Activated CD4-positive, alpha-beta T cell treated with anti-CD3 and anti-CD28 coated beads for 24 hours (primary cell): ENCODE measurements around the gene C1orf50.
"Not testable (repeated sequence)": the region's sequence is repeated elsewhere in the genome, so short reads cannot be mapped to it uniquely, and the experiment has no call there.

Experiments used
- DNase-seq, 2 donors: peaks; one replicate each; pipeline ENCODE4 v3.0.0-alpha.2; 2020; ENCODE audit warnings: low read depth in 2 of 2

Gene C1orf50

GRCh38 chr1:42797979-42798378, 30.9 kb downstream of the C1orf50 start:
- no peak for DNase-seq

- DNase-seq, result no peak
Measured at GRCh38 chr1:42801832-42802473, 34.9 kb downstream of the C1orf50 start.

GRCh38 chr1:42806171-42806570, 39.1 kb downstream of the C1orf50 start:
- DNase-seq, result no peak

- DNase-seq, result no peak
Measured at GRCh38 chr1:42806593-42806992, 39.5 kb downstream of the C1orf50 start.

- no peak for DNase-seq
Measured at GRCh38 chr1:42807056-42807668, 40.1 kb downstream of the C1orf50 start.

- DNase-seq, result not testable (repeated sequence)
Measured at GRCh38 chr1:42814815-42815214, 47.8 kb downstream of the C1orf50 start.

- no peak for DNase-seq
Measured at GRCh38 chr1:42815941-42816584, 49.0 kb downstream of the C1orf50 start.

GRCh38 chr1:42816585-42817439, 49.8 kb downstream of the C1orf50 start, which contains the start of the genes ERMAP and SVBP:
Gene ERMAP (plus strand): TSS chr1:42817122. CDS start chr1:42830449, 13,327 bp downstream.
Gene SVBP (minus strand): TSS chr1:42817397. CDS start chr1:42816544, 853 bp downstream.
- DNase-seq, result peak; percentile 94 to 95

GRCh38 chr1:42817440-42817767, 50.4 kb downstream of the C1orf50 start:
- DNase-seq, result no peak

- DNase-seq, result no peak
Measured at GRCh38 chr1:42817976-42818375, 50.9 kb downstream of the C1orf50 start.

GRCh38 chr1:42820813-42821212, 53.8 kb downstream of the C1orf50 start:
- DNase-seq, result no peak

- DNase-seq, result no peak
Measured at GRCh38 chr1:42821690-42822089, 54.6 kb downstream of the C1orf50 start.

- no peak for DNase-seq
Measured at GRCh38 chr1:42822800-42823392, 55.8 kb downstream of the C1orf50 start.

GRCh38 chr1:42824481-42825035, 57.5 kb downstream of the C1orf50 start:
- DNase-seq, result no peak

- no peak for DNase-seq
Measured at GRCh38 chr1:42825036-42825851, 58.2 kb downstream of the C1orf50 start.
